ENCODE data around the gene SLC9A2.

The SLC9A2 gene

GRCh38 chr2:102698369-102699111 lies 79.2 kb downstream of the SLC9A2 start:
- no peak for TF ChIP-seq CTCF (IDR thresholded peaks at IDR 0.05; ENCODE audit: insufficient read depth, low read length)
- no peak for TF ChIP-seq POLR2AphosphoS5 (IDR thresholded peaks at IDR 0.05; ENCODE audit: low read depth)
- TF ChIP-seq REST (IDR thresholded peaks at IDR 0.05; ENCODE audit: insufficient replicate concordance, low read depth): no peak
- no peak for TF ChIP-seq SPI1 (IDR thresholded peaks at IDR 0.05; ENCODE audit: borderline replicate concordance, low read depth)
- no peak for TF ChIP-seq GABPA (IDR thresholded peaks at IDR 0.05; ENCODE audit: low read depth)
- DNase-seq (ENCODE audit: low read depth in 1 of 2, low spot score in 1 of 2): no peak
- H3K4me3 ChIP-seq (replicated peaks; ENCODE audit: insufficient read depth, low read length): no peak overlapping the region
- H3K27me3 ChIP-seq (ENCODE audit: insufficient read depth, poor library complexity, severe bottlenecking): no peaks in the 10 kb centered on the region
- no peak overlapping the region for H3K27ac ChIP-seq (replicated peaks)

- no peak overlapping the region for H3K4me3 ChIP-seq (replicated peaks; ENCODE audit: insufficient read depth, low read length)
- H3K27ac ChIP-seq (replicated peaks): no peak overlapping the region
- no peaks in the 10 kb centered on the region for H3K27me3 ChIP-seq (ENCODE audit: insufficient read depth, poor library complexity, severe bottlenecking)
- DNase-seq (ENCODE audit: low read depth in 1 of 2, low spot score in 1 of 2): no peak
- TF ChIP-seq GABPA (IDR thresholded peaks at IDR 0.05; ENCODE audit: low read depth) (no peak), REST (IDR thresholded peaks at IDR 0.05; ENCODE audit: insufficient replicate concordance, low read depth) (no peak), CTCF (IDR thresholded peaks at IDR 0.05; ENCODE audit: insufficient read depth, low read length) (no peak)
Observed at GRCh38 chr2:102703305-102703704, 84.0 kb downstream of the SLC9A2 start.

GRCh38 chr2:102703748-102704147 lies 84.4 kb downstream of the SLC9A2 start:
- Histone ChIP-seq H3K27ac (replicated peaks) (no peak overlapping the region), H3K4me3 (replicated peaks; ENCODE audit: insufficient read depth, low read length) (no peak overlapping the region), H3K27me3 (ENCODE audit: insufficient read depth, poor library complexity, severe bottlenecking) (no peaks in the 10 kb centered on the region)
- no peak for TF ChIP-seq GABPA (IDR thresholded peaks at IDR 0.05; ENCODE audit: low read depth)
- TF ChIP-seq CTCF (IDR thresholded peaks at IDR 0.05; ENCODE audit: insufficient read depth, low read length): no peak
- no peak for TF ChIP-seq POLR2AphosphoS5 (IDR thresholded peaks at IDR 0.05; ENCODE audit: low read depth)
- no peak for TF ChIP-seq REST (IDR thresholded peaks at IDR 0.05; ENCODE audit: insufficient replicate concordance, low read depth)
- TF ChIP-seq SPI1 (IDR thresholded peaks at IDR 0.05; ENCODE audit: borderline replicate concordance, low read depth): no peak
- peak in 1 of 2 experiments; percentile 28 for DNase-seq (ENCODE audit: low read depth in 1 of 2, low spot score in 1 of 2)
